Ovary (tissue), 9 donors: Measurements from ENCODE around the gene PRR16. TPM values are rescaled to one million over a fixed set of nuclear protein-coding genes. Genes with fewer than 3 reads are reported as not detected.

Source experiments
- DNase-seq, 5 donors: peaks; one replicate each; pipeline ENCODE4 v3.0.0-alpha.2; 2019 to 2020
- H3K27ac ChIP-seq, 2 donors: fragments of 200-600 bp; one replicate each; pipeline versions ENCODE4 v1.5.1 to v1.8.0; 2019 to 2022
- H3K27me3 ChIP-seq: fragments of 200-600 bp; one replicate; pipeline ENCODE4 v1.8.0; 2022
- H3K36me3 ChIP-seq: fragments of 200-600 bp; sonication (generic); one replicate; pipeline ENCODE4 v1.5.1; 2019
- H3K4me1 ChIP-seq: one replicate; pipeline ENCODE4 v1.8.1; 2013; ENCODE audit warnings: mild to moderate bottlenecking, moderate library complexity; ENCODE audit not compliant: insufficient read depth
- H3K4me3 ChIP-seq: fragments of 200-600 bp; sonication (generic); one replicate; pipeline ENCODE4 v1.5.1; 2017
- H3K9me3 ChIP-seq, 2 donors: fragments of 200-600 bp in 1 of 2; sonication (generic) in 1 of 2; one replicate each; pipeline versions ENCODE4 v1.5.1 to v1.8.1; 2013 to 2019; ENCODE audit warnings: mild to moderate bottlenecking in 1 of 2, moderate library complexity in 1 of 2
- EP300 ChIP-seq: sonication (generic); formaldehyde crosslinking; IDR thresholded peaks from one replicate; pipeline ENCODE4 v1.6.1; 2017; ENCODE audit warnings: antibody characterized with exemption
- POLR2A ChIP-seq: fragments of 450-650 bp; IDR thresholded peaks from one replicate; pipeline ENCODE4 v1.6.1; 2017; ENCODE audit warnings: antibody characterized with exemption, mild to moderate bottlenecking, moderate library complexity
- WGBS, 3 donors: extraction: QIAGEN DNeasy Blood & Tissue Kit in 1 of 3; methylation state at CpG; one replicate each; pipeline versions ENCODE4 v1.1.5 to v1.1.7; 2013 to 2017; 5-methylcytosine and 5-hydroxymethylcytosine counted together
- intact Hi-C, 4 donors: fragments of 100-400 bp; cut with DNase I; formaldehyde crosslinking; loops; one replicate each; pipeline versions ENCODE4 v1.11.0 to v1.15.1; 2022 to 2023
- polyA plus RNA-seq, 2 donors: library from polyadenylated mRNA; stranded (reverse); fragments of 200-250 nt in 1 of 2; fragments of 350-450 nt in 1 of 2; fragmentation: Illumina TruSeq in 1 of 2; extraction: RNeasy Lipid Tissue Mini Kit (QIAGEN cat#74804) in 1 of 2; gene quantifications; one replicate each; pipeline ENCODE4 v1.2.3, GENCODE V29; 2013 to 2014
- total RNA-seq, 7 donors: library from RNA; depleted of rRNA in 2 of 7; stranded (reverse); fragments of >200 nt in 2 of 7; fragmentation: NEBNext Ultra II Directional in 3 of 7; extraction: Animal tissue kit (Norgen Biotek cat#: 25700) in 3 of 7; gene quantifications; one replicate each; pipeline versions ENCODE4 v1.1.0 to v1.2.4, GENCODE V29; 2016 to 2023
- TF ChIP-seq, protein P1 (sequence below), 3 donors: fragments of 450-650 bp in 2 of 3; fragments of 200-600 bp in 1 of 3; IDR thresholded peaks; one replicate each; pipeline versions ENCODE4 v1.5.1 to v1.8.0; 2016 to 2022; ENCODE audit warnings: antibody characterized with exemption in 3 of 3, mild to moderate bottlenecking in 1 of 3
- donor health status: DM: no; HTN: no; CAD: no; lungs with moderate emphysema.
- donor health status: DM: no; HTN: no; CAD: no.
- donor health status: Bipolar disorder and iron deficiency.
- donor health status: DM: yes; HTN: yes; CAD: no.
- donor health status: DM: no; HTN: no; CAD: no.
- donor health status: DM: yes; HTN: yes; CAD: no.

The PRR16 gene
- total and polyA plus RNA-seq, 9 donors: 1.5 to 11.0 (median 4.6) TPM

DNA sequence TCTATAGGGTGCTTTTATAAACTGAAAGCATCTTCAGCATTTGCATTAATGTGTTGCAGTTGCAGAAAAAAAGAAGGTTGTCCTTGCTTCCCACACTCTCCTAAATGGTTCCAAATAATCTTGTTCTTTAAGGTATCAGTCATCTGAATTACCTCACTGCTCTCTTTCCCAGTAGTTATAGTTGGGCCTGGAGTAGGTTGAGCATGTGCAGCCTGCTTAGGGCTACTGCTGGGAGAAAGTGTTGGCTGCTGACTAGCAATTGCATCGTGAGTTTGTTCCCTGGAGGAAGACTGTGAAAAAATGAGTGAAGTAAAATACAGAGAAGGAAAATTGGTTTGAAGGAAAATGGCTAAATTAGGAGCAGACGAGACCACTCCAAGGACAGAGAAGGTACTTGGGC lies 74.5 kb downstream of the PRR16 start:
- TF ChIP-seq EP300: no peak
- no peak overlapping the region for H3K4me3 ChIP-seq
- WGBS, 3 donors: 57 to 61% (median 60%) methylated on average over 2 of the region's 2 CpGs
- no peaks in the 10 kb centered on the region for H3K27me3 ChIP-seq
- H3K36me3 ChIP-seq: no peaks in the 10 kb centered on the region
- no peak overlapping the region for H3K27ac ChIP-seq
- no peaks in the 10 kb centered on the region for H3K9me3 ChIP-seq
- intact Hi-C loops: no loop called here
- no peaks in the 10 kb centered on the region for H3K4me1 ChIP-seq
- DNase-seq: no peak

DNA sequence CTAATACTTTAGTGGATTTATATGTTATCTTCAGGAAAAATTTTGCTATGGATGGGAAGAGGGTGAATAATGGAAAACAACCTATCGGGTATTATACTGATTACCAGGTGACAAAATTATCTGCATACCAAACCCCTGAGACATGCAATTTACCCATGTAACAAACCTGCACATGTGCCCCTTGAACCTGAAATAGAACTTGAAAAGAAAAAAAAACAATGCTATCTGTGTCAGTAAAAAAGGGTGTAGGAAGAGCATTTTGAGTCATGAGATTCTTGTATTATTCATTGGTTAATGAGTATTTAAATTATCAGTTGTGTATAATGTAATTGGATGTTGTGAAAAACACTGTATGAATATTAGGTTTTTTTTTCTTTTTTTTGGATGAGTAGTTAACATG lies 75.4 kb downstream of the PRR16 start:
- WGBS, 3 donors: 86 to 96% (median 93%) methylated on average over 1 of the region's 1 CpG
- DNase-seq: no peak
- Histone ChIP-seq H3K27ac (no peak overlapping the region), H3K36me3 (no peaks in the 10 kb centered on the region), H3K4me1 (no peaks in the 10 kb centered on the region), H3K4me3 (no peak overlapping the region), H3K27me3 (no peaks in the 10 kb centered on the region), H3K9me3 (no peaks in the 10 kb centered on the region)
- intact Hi-C loops: no loop called here
- TF ChIP-seq EP300 (no peak), POLR2A (no peak)
- TF ChIP-seq, protein P1, sequence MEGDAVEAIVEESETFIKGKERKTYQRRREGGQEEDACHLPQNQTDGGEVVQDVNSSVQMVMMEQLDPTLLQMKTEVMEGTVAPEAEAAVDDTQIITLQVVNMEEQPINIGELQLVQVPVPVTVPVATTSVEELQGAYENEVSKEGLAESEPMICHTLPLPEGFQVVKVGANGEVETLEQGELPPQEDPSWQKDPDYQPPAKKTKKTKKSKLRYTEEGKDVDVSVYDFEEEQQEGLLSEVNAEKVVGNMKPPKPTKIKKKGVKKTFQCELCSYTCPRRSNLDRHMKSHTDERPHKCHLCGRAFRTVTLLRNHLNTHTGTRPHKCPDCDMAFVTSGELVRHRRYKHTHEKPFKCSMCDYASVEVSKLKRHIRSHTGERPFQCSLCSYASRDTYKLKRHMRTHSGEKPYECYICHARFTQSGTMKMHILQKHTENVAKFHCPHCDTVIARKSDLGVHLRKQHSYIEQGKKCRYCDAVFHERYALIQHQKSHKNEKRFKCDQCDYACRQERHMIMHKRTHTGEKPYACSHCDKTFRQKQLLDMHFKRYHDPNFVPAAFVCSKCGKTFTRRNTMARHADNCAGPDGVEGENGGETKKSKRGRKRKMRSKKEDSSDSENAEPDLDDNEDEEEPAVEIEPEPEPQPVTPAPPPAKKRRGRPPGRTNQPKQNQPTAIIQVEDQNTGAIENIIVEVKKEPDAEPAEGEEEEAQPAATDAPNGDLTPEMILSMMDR (IDR thresholded peaks at IDR 0.05): no peak

DNA sequence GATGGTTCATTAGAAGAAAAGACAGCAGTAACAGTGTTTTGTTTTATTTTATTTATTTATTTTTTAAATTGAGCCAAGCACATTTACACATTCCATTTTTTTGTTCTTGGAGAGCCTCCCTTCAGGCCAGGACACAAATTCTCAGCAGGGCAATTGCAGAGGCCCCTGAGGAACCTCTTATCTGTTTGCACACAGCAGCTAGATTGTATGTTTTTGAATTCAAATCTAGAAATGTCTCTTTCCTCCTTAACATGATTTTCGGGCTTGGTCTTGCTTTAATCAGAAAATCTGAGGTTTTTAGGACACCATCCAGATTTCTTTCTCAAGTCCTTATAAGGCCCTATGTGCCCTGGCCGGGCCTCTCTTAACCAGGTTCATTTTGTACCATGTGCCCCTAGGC lies 76.0 kb downstream of the PRR16 start:
- 69 to 81% (median 70%) methylated on average over 2 of the region's 2 CpGs for WGBS, 3 donors
- Histone ChIP-seq H3K9me3 (no peaks in the 10 kb centered on the region), H3K27me3 (no peaks in the 10 kb centered on the region), H3K27ac (no peak overlapping the region), H3K36me3 (no peaks in the 10 kb centered on the region), H3K4me1 (no peaks in the 10 kb centered on the region), H3K4me3 (no peak overlapping the region)
- no peak for TF ChIP-seq EP300
- TF ChIP-seq, protein P1 (IDR thresholded peaks at IDR 0.05): no peak
- intact Hi-C loops: no loop called here
- no peak for DNase-seq

DNA sequence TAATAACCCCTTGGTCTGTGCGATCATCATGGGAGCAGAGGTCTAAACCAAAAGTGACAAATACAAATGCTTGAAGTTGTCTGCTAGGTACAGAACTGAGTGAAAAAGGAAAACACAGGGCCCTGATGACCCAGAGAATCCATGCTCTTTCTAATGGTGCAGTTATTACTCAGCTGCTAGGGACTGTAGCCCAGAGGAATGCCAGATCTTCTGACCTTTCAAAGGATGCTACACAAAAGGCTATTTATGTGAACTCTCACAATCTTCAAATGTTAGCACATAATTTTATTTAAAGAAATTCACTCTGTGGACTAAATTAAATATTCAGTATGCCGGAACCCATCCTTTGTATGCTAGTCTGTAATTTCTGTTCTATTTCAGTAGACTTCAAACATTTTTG lies 79.9 kb downstream of the PRR16 start:
- intact Hi-C loops: no loop called here
- H3K27me3 ChIP-seq: no peaks in the 10 kb centered on the region
- H3K9me3 ChIP-seq: no peaks in the 10 kb centered on the region
- no peaks in the 10 kb centered on the region for H3K4me1 ChIP-seq
- DNase-seq: no peak
- H3K4me3 ChIP-seq: no peak overlapping the region
- TF ChIP-seq EP300: no peak
- no peak for TF ChIP-seq POLR2A
- TF ChIP-seq, protein P1 (IDR thresholded peaks at IDR 0.05): no peak
- 96 to 97% (median 97%) methylated on average over 2 of the region's 2 CpGs for WGBS, 3 donors
- H3K27ac ChIP-seq: no peak overlapping the region
- no peaks in the 10 kb centered on the region for H3K36me3 ChIP-seq

DNA sequence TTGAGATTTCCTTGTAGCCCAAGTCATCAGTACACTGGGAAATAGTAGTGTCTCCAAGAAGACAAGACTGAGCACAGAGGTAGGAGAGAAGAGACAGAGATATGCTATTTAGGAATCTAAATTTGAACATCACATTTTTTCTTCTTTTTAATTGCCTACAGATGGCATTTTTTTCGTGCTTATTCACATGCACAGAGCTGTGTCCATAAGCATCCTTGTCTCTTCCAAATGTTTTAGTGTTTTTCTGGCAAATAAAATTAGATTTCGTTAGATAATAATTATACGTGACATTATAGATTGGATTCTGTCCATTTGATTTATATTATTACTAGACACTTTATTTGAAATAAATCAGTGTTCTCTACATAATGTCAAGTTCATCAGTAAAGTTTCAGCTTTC lies 80.9 kb downstream of the PRR16 start:
- no peaks in the 10 kb centered on the region for H3K36me3 ChIP-seq
- intact Hi-C loops: no loop called here
- H3K9me3 ChIP-seq: no peaks in the 10 kb centered on the region
- no peaks in the 10 kb centered on the region for H3K4me1 ChIP-seq
- no peak overlapping the region for H3K4me3 ChIP-seq
- no peaks in the 10 kb centered on the region for H3K27me3 ChIP-seq
- DNase-seq: no peak
- no peak overlapping the region for H3K27ac ChIP-seq
- 73 to 74% (median 74%) methylated on average over 3 of the region's 3 CpGs for WGBS, 3 donors
- TF ChIP-seq POLR2A: no peak
- TF ChIP-seq, protein P1 (IDR thresholded peaks at IDR 0.05): no peak
- no peak for TF ChIP-seq EP300
